Astrocyte of the spinal cord (primary cell): ENCODE results near the gene DGKB.

ENCODE experiments used
- DNase-seq: peaks from one replicate; pipeline ENCODE4 v3.0.0; 2011; ENCODE audit warnings: low read depth, low spot score
- H3K4me3 ChIP-seq: 2 replicates; pipeline ENCODE4 v1.5.1; 2011; ENCODE audit warnings: low read depth, mild to moderate bottlenecking, low read length, moderate library complexity
- CTCF ChIP-seq: IDR thresholded peaks from 2 replicates; pipeline ENCODE4 v1.5.1; 2012; ENCODE audit warnings: low read depth, mild to moderate bottlenecking, low read length, inconsistent platforms
- in situ Hi-C: cut with HindIII; loops from 2 replicates; pipeline ENCODE4 v1.10.0; 2017; ENCODE audit warnings: low sequenced_read_pairs

The DGKB gene

GRCh38 chr7:14825912-14826311 is 76.6 kb downstream of the DGKB start:
- no peak for TF ChIP-seq CTCF
- in situ Hi-C loops: no loop called here
- H3K4me3 ChIP-seq: no peak overlapping the region
- DNase-seq: no peak

GRCh38 chr7:14822481-14822854 is 80.1 kb downstream of the DGKB start:
- in situ Hi-C loops: no loop called here
- H3K4me3 ChIP-seq: no peak overlapping the region
- TF ChIP-seq CTCF: no peak
- no peak for DNase-seq

GRCh38 chr7:14821757-14822480 is 80.6 kb downstream of the DGKB start:
- DNase-seq: peak; percentile 9
- in situ Hi-C loops: no loop called here
- H3K4me3 ChIP-seq: no peak overlapping the region
- TF ChIP-seq CTCF: no peak

GRCh38 chr7:14818871-14819270 is 83.7 kb downstream of the DGKB start:
- in situ Hi-C loops: no loop called here
- no peak for TF ChIP-seq CTCF
- no peak for DNase-seq
- H3K4me3 ChIP-seq: no peak overlapping the region

- DNase-seq: no peak
- no peak overlapping the region for H3K4me3 ChIP-seq
- in situ Hi-C loops: no loop called here
- no peak for TF ChIP-seq CTCF
Observed at GRCh38 chr7:14817829-14818614, 84.5 kb downstream of the DGKB start.

- peak; percentile 5 for DNase-seq
- in situ Hi-C loops: no loop called here
- H3K4me3 ChIP-seq: no peak overlapping the region
- no peak for TF ChIP-seq CTCF
Observed at GRCh38 chr7:14807507-14807906, 95.0 kb downstream of the DGKB start.
